ENCODE data around the gene C1QBP.
"Not testable (repeated sequence)": the region's sequence is repeated elsewhere in the genome, so short reads cannot be mapped to it uniquely, and the experiment has no call there.

Gene C1QBP

GRCh38 chr17:5431234-5431633, 7.7 kb downstream of the C1QBP start:
- not testable (repeated sequence) for DNase-seq

GRCh38 chr17:5430413-5430999, 8.4 kb downstream of the C1QBP start:
- DNase-seq: no peak

DNA sequence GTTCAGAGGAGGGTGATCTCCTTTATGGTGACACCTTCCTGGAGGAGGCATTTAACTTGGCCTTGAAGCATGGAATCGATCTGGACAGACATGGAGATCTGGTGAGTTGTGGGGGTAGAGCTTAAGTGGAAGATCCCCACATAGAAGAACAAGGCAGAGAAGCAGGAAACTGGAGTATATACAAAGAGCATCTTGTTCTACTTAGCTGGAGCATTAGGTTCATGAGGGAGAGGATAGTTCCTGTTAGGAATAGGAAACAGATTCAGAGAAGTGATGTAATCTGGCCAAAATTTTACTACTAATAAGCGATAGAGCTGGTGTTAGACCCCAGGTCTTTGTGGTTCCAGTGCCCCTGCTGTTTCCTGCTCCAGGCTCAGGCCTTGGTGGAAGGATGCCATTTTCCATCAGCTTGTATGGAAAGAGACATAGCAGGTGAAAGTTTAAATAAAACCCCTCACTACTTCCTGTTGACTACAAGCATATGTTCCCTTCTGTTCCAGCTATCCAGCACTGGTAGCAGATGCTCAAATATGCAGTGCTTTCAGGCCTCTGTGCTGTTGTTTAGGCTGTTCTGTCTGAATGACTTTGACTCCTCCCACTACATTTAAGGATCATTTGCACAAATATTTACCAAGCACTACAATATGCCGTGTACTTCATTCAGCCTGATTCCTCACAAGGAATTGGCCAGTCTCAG, 9.6 kb downstream of the C1QBP start:
- DNase-seq: no peak

DNA sequence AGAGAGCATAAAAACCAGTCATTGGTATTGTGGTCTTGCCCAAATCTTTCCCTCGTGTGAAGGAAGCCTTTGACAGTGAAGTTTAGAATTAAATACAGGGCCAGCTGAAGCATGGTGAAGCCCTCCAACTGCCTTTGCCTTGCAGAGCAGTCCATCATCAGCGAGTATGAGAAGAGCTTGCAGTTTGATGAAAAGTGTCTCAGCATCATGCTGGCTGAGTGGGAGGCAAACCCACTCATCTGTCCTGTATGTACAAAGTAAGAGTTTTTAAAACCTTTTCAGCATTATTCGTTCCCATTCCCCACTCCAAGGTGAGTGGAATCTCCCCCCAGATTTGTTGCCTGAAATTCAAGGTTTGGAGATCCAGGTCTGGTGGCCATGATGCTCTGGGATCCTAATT, 13.1 kb downstream of the C1QBP start:
- DNase-seq: no peak

GRCh38 chr17:5424909-5425308, 14.0 kb downstream of the C1QBP start:
- DNase-seq: no peak

GRCh38 chr17:5422505-5422904, 16.4 kb downstream of the C1QBP start:
- DNase-seq: no peak

- DNase-seq: peak; percentile 79
Measured at GRCh38 chr17:5419959-5420653, 18.8 kb downstream of the C1QBP start, which contains the start of gene RPAIN. RPAIN (plus strand) TSS chr17:5420182; CDS start chr17:5420211, 29 bp downstream.

GRCh38 chr17:5419356-5419958, 19.5 kb downstream of the C1QBP start, which contains the start of gene NUP88:
NUP88 (minus strand) TSS chr17:5419662; CDS start chr17:5419650, 12 bp downstream.
- DNase-seq: peak; percentile 92

GRCh38 chr17:5418858-5419355, 20.0 kb downstream of the C1QBP start:
- peak; percentile 62 for DNase-seq

DNA sequence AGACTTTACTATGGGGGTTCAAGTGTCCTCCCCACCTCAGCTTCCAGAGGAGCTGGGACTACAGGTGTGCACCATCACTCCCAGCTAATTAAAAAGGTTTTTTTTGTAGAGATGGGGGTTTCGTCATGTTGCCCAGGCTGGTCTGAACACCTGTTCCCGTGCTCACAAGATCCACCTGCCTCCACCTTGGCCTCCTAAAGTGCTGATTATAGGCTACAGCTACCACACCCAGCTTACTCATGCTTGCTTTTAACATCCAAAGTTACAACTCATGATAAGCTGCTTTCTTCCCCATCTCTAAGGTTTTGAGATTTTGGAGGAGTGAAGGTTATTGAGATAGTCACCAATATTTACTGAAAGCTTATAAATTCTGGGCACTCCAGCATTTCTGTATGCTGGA, 22.1 kb downstream of the C1QBP start:
- DNase-seq: no peak

DNA sequence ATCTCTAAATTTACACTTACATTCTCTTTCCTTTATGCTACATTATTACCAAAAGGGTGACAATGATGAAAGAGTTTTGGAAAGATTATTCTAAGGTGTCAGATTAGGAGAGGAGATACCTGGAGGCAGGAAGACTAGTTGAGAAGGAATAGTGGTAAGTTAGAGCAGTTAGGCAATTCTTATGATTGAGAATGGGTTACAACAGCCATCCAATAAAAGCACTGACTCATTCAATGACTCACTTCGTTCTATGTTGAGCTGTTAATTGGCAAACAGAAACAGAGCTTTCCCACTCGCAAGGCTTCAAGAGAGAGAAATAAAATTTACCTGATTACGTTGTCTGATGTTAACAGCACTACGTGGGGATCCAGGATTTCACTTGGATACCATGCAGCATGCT, 25.3 kb downstream of the C1QBP start:
- DNase-seq: peak; percentile 72

- no peak for DNase-seq
Measured at GRCh38 chr17:5410594-5411272, 28.2 kb downstream of the C1QBP start.

DNA sequence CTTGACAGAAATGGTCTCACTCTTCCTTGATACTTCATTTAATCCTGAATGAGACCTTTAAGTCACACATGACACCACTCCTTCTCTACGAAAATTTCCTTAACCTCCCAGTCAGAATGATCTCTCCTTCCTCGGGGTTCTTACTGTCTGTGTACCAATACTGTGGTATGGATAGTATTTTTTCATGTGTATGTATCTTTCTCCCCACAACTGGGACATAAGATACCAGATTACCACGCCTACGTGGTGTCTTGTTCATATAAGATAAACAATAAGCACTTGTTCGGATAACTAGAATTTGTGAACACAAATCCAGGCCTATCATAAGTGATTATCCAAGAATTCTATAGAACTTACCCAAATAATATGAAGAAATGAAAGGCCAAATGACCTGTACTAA, 30.8 kb downstream of the C1QBP start:
- no peak for DNase-seq

DNA sequence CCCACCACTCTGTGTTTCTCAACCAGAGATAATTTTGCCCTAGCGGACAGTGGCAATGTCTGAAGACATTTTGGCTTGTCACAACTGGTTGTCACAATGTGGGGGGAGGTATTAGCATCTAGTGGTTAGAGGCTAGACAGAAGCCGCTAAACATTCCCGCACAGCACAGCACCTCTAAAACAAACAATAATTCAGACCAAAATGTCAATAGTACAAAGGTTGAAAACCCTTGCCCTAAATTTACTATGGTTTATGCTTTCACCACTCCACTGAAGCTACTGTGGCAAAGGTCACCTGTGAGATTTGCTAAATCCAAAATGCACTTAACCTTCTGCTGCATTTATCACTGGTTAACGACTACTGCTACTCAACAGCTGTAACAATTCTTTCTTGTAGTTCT, 33.6 kb downstream of the C1QBP start:
- no peak for DNase-seq

GRCh38 chr17:5399767-5400166, 39.2 kb downstream of the C1QBP start:
- DNase-seq: no peak

- no peak for DNase-seq
Measured at GRCh38 chr17:5396612-5397011, 42.3 kb downstream of the C1QBP start.

DNA sequence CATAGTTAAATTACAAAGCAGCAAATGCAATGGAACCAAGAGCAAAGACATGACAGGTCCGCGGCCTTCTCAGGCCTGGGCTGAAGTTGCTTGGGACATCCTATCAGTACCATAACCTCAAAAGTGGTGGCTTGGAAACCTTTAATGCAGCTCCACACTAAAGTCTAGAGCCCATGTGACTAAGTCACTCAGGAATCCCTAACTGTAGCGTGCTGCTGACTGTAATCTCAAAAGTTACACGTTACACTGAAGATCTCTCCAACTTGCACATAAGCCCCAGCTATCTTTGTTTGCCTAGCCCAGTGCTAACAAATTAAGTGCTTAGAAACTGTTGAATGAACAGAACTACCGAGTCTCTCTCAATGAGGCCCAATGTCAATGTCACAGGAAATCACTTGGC, 47.3 kb downstream of the C1QBP start:
- DNase-seq: no peak
